ENCODE measurements around the gene SETD7.
A peak's percentile ranks its signal among the peaks of the same experiment; 100 is the strongest.

Gene SETD7

DNA sequence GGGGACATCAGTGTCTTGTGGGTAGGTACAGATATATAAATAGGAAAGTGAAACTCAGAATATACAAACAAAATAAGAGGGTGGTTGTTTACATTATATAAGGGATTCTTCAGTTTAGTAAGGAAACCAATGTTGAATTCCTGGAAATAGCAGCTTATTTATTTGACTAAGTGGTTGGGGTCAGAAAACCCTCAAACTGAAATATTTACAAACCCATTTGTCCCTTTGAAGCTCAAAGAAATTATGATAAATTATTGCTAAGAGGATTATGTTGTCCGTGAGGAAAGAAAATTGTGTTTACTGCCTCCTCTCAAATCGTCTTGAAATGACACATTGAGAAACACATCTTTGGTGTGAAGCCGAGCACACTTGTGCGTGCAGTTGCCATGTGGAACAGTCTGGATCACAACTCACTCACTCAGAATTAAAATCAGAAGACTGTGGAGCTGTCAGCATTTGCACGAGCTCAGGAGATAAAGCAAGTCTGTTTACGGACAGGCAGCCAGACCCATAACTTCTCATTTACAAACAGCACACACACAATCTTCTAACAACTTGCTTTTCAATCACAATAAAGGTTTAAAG lies 46.8 kb upstream of the SETD7 start:
- Histone ChIP-seq H3K79me2 (ENCODE audit: insufficient read depth, low read length) (no peaks in the 10 kb centered on the region), H3F3A (ENCODE audit: low read depth) (no peaks in the 10 kb centered on the region), H2AFZ (ENCODE audit: low read length) (no peak overlapping the region), H3K9ac (ENCODE audit: low read depth, low read length, poor library complexity, severe bottlenecking) (no peak overlapping the region), H3K4me3 (ENCODE audit: low read length, poor library complexity, severe bottlenecking) (no peak overlapping the region), H3K4me2 (ENCODE audit: low read depth, low read length, poor library complexity, severe bottlenecking) (no peak overlapping the region), H3K27me3 (ENCODE audit: insufficient read depth, low read length, poor library complexity, severe bottlenecking) (no peaks in the 10 kb centered on the region), H3K36me3 (ENCODE audit: insufficient read depth, low read length) (no peaks in the 10 kb centered on the region), H3K4me1 (ENCODE audit: insufficient read depth, low read length, poor library complexity, severe bottlenecking) (peaks cover 16% of the 10 kb centered on the region), H3K9me2 (replicated peaks; ENCODE audit: low read depth, low read length) (no peaks in the 10 kb centered on the region), H4K20me1 (ENCODE audit: insufficient read depth, low read length, poor library complexity, severe bottlenecking) (no peaks in the 10 kb centered on the region), H3K9me3 (ENCODE audit: insufficient read depth, low read depth, low read length) (no peaks in the 10 kb centered on the region)
- TF ChIP-seq EZH2phosphoT487 (IDR thresholded peaks at IDR 0.05; ENCODE audit: borderline replicate concordance): no peak
- TF ChIP-seq, protein P1, sequence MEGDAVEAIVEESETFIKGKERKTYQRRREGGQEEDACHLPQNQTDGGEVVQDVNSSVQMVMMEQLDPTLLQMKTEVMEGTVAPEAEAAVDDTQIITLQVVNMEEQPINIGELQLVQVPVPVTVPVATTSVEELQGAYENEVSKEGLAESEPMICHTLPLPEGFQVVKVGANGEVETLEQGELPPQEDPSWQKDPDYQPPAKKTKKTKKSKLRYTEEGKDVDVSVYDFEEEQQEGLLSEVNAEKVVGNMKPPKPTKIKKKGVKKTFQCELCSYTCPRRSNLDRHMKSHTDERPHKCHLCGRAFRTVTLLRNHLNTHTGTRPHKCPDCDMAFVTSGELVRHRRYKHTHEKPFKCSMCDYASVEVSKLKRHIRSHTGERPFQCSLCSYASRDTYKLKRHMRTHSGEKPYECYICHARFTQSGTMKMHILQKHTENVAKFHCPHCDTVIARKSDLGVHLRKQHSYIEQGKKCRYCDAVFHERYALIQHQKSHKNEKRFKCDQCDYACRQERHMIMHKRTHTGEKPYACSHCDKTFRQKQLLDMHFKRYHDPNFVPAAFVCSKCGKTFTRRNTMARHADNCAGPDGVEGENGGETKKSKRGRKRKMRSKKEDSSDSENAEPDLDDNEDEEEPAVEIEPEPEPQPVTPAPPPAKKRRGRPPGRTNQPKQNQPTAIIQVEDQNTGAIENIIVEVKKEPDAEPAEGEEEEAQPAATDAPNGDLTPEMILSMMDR (conservative IDR thresholded peaks at IDR 0.05; ENCODE audit: low read length): no peak

DNA sequence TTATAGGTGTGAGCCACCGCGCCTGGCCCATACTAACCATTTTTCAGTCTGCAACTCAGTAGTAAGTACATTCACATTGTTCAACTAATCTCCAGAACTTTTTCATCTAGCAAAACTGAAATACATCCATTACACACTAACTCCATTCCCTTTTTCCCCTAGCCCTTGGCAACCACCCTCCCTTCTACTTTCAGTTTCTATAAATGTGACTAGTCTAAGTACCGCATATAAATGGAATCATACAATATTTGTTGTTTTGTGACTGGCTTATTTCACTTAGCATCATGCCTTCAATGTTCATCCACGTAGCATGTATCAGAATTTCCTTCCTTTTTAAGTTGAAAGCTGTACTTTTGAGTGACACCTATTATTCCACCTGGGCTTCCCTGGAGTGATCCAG lies 44.6 kb upstream of the SETD7 start:
- H3K9me3 ChIP-seq (ENCODE audit: insufficient read depth, low read depth, low read length): no peaks in the 10 kb centered on the region
- TF ChIP-seq, protein P1 (conservative IDR thresholded peaks at IDR 0.05; ENCODE audit: low read length): no peak
- no peak for TF ChIP-seq EZH2phosphoT487 (IDR thresholded peaks at IDR 0.05; ENCODE audit: borderline replicate concordance)
- 0 out of 2 replicates have a peak overlapping the region, but pooled peaks have one; percentile 16 for H2AFZ ChIP-seq (ENCODE audit: low read length)
- H3K4me1 ChIP-seq (ENCODE audit: insufficient read depth, low read length, poor library complexity, severe bottlenecking): no peaks in the 10 kb centered on the region
- no peaks in the 10 kb centered on the region for H3K9me2 ChIP-seq (replicated peaks; ENCODE audit: low read depth, low read length)
- H3K9ac ChIP-seq (ENCODE audit: low read depth, low read length, poor library complexity, severe bottlenecking): no peak overlapping the region
- H3K27me3 ChIP-seq (ENCODE audit: insufficient read depth, low read length, poor library complexity, severe bottlenecking): no peaks in the 10 kb centered on the region
- H3F3A ChIP-seq (ENCODE audit: low read depth): no peaks in the 10 kb centered on the region
- no peaks in the 10 kb centered on the region for H3K36me3 ChIP-seq (ENCODE audit: insufficient read depth, low read length)
- H3K4me3 ChIP-seq (ENCODE audit: low read length, poor library complexity, severe bottlenecking): no peak overlapping the region
- no peaks in the 10 kb centered on the region for H3K79me2 ChIP-seq (ENCODE audit: insufficient read depth, low read length)
- H3K4me2 ChIP-seq (ENCODE audit: low read depth, low read length, poor library complexity, severe bottlenecking): no peak overlapping the region
- H4K20me1 ChIP-seq (ENCODE audit: insufficient read depth, low read length, poor library complexity, severe bottlenecking): no peaks in the 10 kb centered on the region

DNA sequence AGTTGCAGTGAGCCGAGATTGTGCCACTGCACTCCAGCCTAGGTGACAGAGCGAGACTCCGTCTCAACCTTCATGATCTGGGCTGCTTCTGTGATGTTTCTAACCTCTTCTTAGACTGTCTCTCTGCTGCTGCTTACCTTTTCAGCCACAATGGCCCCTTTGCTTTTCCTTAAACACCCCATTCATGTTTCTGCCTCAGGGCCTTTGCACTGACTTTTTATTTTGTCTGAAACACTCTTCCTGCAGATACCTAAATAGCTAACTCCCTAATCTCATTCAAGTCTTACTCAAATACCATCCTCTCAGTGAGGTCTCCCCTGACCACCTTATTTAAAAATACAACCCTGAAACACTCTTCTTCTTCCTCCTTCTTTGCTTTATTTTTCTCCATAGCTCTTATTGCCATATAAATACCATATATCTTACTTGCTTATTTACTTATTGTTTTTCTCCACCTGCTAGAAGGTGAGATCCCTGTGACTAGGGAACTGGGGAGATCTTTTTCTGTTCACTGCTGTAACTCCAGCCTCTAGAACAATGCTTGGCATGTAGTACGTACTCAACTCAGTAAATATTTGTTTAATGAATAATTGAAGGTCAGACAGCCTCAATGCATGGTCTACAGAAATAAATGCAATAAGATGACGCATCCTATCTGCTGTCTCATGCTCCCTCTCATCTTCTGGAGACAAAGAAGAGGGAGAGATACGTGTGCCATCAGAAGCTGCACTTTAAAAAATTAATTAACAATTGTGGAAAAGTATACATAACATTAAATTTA lies 43.8 kb upstream of the SETD7 start:
- no peaks in the 10 kb centered on the region for H3F3A ChIP-seq (ENCODE audit: low read depth)
- no peak overlapping the region for H3K4me3 ChIP-seq (ENCODE audit: low read length, poor library complexity, severe bottlenecking)
- no peaks in the 10 kb centered on the region for H3K9me2 ChIP-seq (replicated peaks; ENCODE audit: low read depth, low read length)
- no peaks in the 10 kb centered on the region for H3K9me3 ChIP-seq (ENCODE audit: insufficient read depth, low read depth, low read length)
- H3K27me3 ChIP-seq (ENCODE audit: insufficient read depth, low read length, poor library complexity, severe bottlenecking): no peaks in the 10 kb centered on the region
- no peak for TF ChIP-seq EZH2phosphoT487 (IDR thresholded peaks at IDR 0.05; ENCODE audit: borderline replicate concordance)
- H3K79me2 ChIP-seq (ENCODE audit: insufficient read depth, low read length): no peaks in the 10 kb centered on the region
- H3K9ac ChIP-seq (ENCODE audit: low read depth, low read length, poor library complexity, severe bottlenecking): no peak overlapping the region
- no peak overlapping the region for H3K4me2 ChIP-seq (ENCODE audit: low read depth, low read length, poor library complexity, severe bottlenecking)
- no peaks in the 10 kb centered on the region for H3K36me3 ChIP-seq (ENCODE audit: insufficient read depth, low read length)
- no peak overlapping the region for H2AFZ ChIP-seq (ENCODE audit: low read length)
- no peaks in the 10 kb centered on the region for H4K20me1 ChIP-seq (ENCODE audit: insufficient read depth, low read length, poor library complexity, severe bottlenecking)
- H3K4me1 ChIP-seq (ENCODE audit: insufficient read depth, low read length, poor library complexity, severe bottlenecking): no peaks in the 10 kb centered on the region
